HUES6 (cell line): Measurements from ENCODE around the gene SUMF1.

Experiments
- H3K27ac ChIP-seq: 2 replicates; pipeline ENCODE4 v1.7.0; 2013; ENCODE audit warnings: low read depth, mild to moderate bottlenecking, low read length, inconsistent platforms
- H3K27me3 ChIP-seq: 2 replicates; pipeline ENCODE4 v1.6.1; 2013; ENCODE audit warnings: low read length; ENCODE audit not compliant: control insufficient read depth, insufficient read depth
- H3K36me3 ChIP-seq: 2 replicates; pipeline ENCODE4 v1.6.1; 2013; ENCODE audit warnings: low read length; ENCODE audit not compliant: control insufficient read depth, insufficient read depth
- H3K4me1 ChIP-seq: 2 replicates; pipeline ENCODE4 v1.6.1; 2013; ENCODE audit warnings: low read length; ENCODE audit not compliant: control insufficient read depth, insufficient read depth
- H3K4me3 ChIP-seq: 2 replicates; pipeline ENCODE4 v1.5.1; 2013; ENCODE audit warnings: low read depth, low read length
- H3K9ac ChIP-seq: one replicate; pipeline ENCODE4 v1.6.1; 2013; ENCODE audit warnings: mild to moderate bottlenecking, low read length
- H3K9me3 ChIP-seq: 2 replicates; pipeline ENCODE4 v1.6.1; 2013; ENCODE audit warnings: low read depth, low read length; ENCODE audit not compliant: control insufficient read depth, insufficient read depth

SUMF1 gene

GRCh38 chr3:4351872-4352271 lies 115.2 kb downstream of the SUMF1 start:
- H3K36me3 ChIP-seq = no peaks in the 10 kb centered on the region
- H3K4me1 ChIP-seq = no peaks in the 10 kb centered on the region
- no peak overlapping the region for H3K9ac ChIP-seq
- no peaks in the 10 kb centered on the region for H3K9me3 ChIP-seq
- H3K4me3 ChIP-seq = no peak overlapping the region
- H3K27me3 ChIP-seq = no peaks in the 10 kb centered on the region
- no peak overlapping the region for H3K27ac ChIP-seq

DNA sequence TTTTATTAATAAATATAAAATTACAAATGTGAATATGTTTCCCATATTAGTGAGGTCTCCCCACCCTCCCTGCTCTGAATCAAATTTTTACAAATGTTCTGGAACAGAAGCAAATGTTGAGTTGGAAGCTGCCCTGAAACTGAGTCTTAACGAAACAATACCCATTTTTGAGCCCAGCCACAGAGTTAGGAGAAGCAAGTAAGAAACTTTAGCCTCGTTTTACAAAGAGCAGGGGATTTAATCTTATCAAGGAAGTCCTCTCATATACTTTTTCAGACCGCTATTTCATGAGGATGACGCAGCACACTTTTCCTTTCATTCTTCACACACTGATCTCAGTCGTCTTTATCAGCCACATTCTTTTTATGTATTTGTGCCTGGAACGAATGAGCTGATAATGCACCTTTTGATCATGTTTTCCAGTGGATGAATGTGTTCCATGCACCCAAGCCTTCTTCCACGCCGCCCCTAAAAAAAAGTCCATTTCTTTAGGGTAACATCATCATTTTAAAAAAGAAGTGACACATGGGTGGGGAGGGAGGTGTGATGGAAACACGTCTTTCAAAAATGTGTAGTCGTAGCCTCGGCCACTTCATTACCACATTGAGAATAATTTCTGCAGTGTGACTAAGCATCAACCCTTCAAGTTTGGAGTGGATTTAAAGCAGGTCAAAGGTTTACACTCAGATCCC lies 115.8 kb downstream of the SUMF1 start:
- Histone ChIP-seq H3K4me1 (no peaks in the 10 kb centered on the region), H3K36me3 (no peaks in the 10 kb centered on the region), H3K27me3 (no peaks in the 10 kb centered on the region), H3K9me3 (no peaks in the 10 kb centered on the region), H3K9ac (no peak overlapping the region), H3K4me3 (no peak overlapping the region), H3K27ac (no peak overlapping the region)

- Histone ChIP-seq H3K4me3 (no peak overlapping the region), H3K36me3 (no peaks in the 10 kb centered on the region), H3K27ac (no peak overlapping the region), H3K4me1 (no peaks in the 10 kb centered on the region), H3K9me3 (no peaks in the 10 kb centered on the region), H3K9ac (no peak overlapping the region), H3K27me3 (no peaks in the 10 kb centered on the region)
These were observed 116.3 kb downstream of the SUMF1 start for GRCh38 chr3:4350789-4351163.

DNA sequence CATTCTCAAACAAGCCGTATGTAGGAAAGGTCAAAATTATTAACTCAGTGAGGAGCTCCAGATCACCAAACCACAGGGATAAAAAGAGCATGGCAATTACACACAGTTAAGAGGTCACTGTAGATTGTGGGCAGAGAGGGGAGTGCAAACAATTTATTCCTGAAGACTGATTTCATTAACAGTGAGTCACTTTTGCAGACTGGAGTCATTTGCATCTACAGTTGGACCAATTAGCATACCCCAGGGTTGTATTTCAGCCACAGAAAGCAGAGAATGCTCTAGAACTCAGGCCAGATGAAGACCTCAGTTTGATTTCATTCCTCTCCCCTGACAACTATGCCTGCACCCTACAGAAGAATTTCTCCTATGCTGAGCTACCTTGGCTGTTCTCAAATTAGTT lies 123.8 kb downstream of the SUMF1 start:
- Histone ChIP-seq H3K9ac (no peak overlapping the region), H3K27me3 (no peaks in the 10 kb centered on the region), H3K4me3 (no peak overlapping the region), H3K4me1 (no peaks in the 10 kb centered on the region), H3K9me3 (no peaks in the 10 kb centered on the region), H3K36me3 (no peaks in the 10 kb centered on the region), H3K27ac (no peak overlapping the region)

DNA sequence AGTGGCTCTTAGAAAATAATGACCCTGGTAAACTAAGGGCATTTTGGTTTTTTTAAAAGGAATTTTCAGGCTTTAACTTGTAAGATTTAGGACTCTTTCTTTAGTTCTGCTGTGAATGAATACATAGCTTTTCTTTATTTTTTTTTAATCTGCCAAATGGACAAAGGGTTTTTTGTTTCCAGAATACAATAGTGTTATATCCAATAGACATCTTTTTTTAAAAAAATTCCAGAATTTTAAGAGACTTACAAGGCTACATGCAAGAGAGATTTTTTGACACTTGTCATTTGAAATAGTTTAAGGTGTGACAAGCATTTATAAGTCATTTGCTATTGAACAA lies 125.8 kb downstream of the SUMF1 start:
- H3K27me3 ChIP-seq = no peaks in the 10 kb centered on the region
- no peak overlapping the region for H3K27ac ChIP-seq
- no peaks in the 10 kb centered on the region for H3K9me3 ChIP-seq
- peaks cover under 1% of the 10 kb centered on the region; the same call in 1 of the 2 replicates for H3K4me1 ChIP-seq
- no peak overlapping the region for H3K9ac ChIP-seq
- H3K36me3 ChIP-seq = no peaks in the 10 kb centered on the region
- H3K4me3 ChIP-seq = no peak overlapping the region

DNA sequence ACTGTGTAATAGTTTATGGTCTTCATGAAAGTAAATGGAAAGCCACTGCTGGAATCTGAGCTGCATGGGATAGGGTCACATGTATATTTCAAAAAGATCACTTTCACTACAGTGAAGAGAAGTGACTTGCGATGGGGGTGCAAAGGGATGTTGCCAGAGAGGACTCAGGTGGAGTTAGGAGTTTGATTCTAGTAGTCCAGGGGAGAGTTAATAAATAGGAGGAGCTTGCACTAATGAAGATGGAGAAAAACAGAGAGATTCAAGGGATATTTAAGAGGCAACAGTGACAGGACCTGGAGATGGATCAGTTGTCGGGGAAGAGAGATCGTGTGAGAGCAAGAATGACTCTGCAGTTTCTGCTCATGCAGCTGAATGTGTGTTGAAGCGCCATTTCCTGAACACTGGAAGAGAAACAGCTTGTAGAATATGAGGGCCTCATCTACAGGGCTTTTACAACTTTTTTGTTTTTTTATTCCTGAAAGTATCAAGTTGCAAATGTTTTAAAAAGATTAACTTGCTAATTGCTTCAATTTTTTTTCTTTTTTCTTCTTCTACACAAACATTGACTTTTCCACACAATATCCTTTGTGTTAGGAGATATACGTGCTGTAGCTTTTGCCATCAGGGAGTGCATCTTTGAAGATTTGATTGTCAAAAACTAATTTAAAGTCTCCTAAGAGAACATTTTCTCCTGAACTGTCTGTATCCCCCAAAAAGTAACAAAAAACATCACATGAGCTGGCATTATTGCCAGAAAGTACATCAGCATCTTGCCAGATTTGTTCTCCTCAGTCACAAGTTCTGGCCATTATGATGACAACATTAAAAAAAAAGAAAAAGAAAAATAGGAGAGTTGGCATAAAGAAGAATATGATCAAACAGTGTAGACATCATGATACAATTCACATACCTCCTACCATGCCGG lies 126.4 kb downstream of the SUMF1 start:
- no peaks in the 10 kb centered on the region for H3K36me3 ChIP-seq
- H3K4me3 ChIP-seq = no peak overlapping the region
- no peak overlapping the region for H3K9ac ChIP-seq
- no peaks in the 10 kb centered on the region for H3K9me3 ChIP-seq
- peaks cover 4% of the 10 kb centered on the region; the same call in 1 of the 2 replicates for H3K4me1 ChIP-seq
- no peaks in the 10 kb centered on the region for H3K27me3 ChIP-seq
- no peak overlapping the region for H3K27ac ChIP-seq

DNA sequence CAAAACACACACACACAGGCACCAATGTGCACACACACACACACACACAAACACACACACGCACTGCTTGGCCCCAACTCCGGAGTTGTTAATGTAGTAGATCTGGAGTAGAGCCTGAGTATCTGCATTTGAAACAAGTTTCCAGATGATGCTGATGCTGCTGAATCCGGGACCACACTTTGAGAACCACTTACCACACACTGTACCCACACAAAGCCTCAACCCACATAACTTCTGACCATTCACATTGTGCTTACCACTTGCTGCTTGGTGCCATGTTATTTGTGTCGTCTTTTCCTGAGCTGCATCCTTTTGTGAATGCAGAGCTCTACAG lies 127.0 kb downstream of the SUMF1 start:
- no peak overlapping the region for H3K27ac ChIP-seq
- no peaks in the 10 kb centered on the region for H3K27me3 ChIP-seq
- no peaks in the 10 kb centered on the region for H3K36me3 ChIP-seq
- no peaks in the 10 kb centered on the region for H3K9me3 ChIP-seq
- H3K4me3 ChIP-seq = no peak overlapping the region
- no peak overlapping the region for H3K9ac ChIP-seq
- peaks cover 4% of the 10 kb centered on the region; the same call in 1 of the 2 replicates for H3K4me1 ChIP-seq

DNA sequence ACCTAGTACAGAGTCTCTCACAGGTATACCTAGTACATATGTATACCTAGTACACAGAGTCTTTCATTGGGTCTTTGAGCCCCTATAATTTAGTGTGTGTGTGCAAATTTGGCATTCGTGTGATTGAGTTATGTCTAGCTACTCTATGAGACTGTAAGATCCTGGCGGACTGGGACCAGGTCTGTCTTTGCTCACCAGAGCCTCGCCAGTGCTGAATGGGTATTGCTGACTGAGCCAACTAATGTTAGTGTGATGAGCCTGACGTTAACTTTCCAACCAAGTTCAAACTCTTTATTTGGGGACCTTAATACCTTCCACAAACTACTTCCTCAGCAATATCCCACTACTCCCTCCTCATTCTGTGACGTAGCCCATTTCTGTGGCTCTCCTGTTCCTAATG lies 128.3 kb downstream of the SUMF1 start:
- Histone ChIP-seq H3K4me1 (peaks cover 4% of the 10 kb centered on the region; the same call in 1 of the 2 replicates), H3K9ac (no peak overlapping the region), H3K4me3 (no peak overlapping the region), H3K9me3 (no peaks in the 10 kb centered on the region), H3K27me3 (no peaks in the 10 kb centered on the region), H3K27ac (no peak overlapping the region), H3K36me3 (no peaks in the 10 kb centered on the region)

- Histone ChIP-seq H3K4me1 (peaks cover 15% of the 10 kb centered on the region), H3K9me3 (no peaks in the 10 kb centered on the region), H3K36me3 (no peaks in the 10 kb centered on the region), H3K27ac (no peak overlapping the region), H3K27me3 (no peaks in the 10 kb centered on the region), H3K9ac (no peak overlapping the region), H3K4me3 (no peak overlapping the region)
These were observed 130.1 kb downstream of the SUMF1 start for GRCh38 chr3:4336850-4337546.

- Histone ChIP-seq H3K27me3 (no peaks in the 10 kb centered on the region), H3K9ac (no peak overlapping the region), H3K4me3 (no peak overlapping the region), H3K9me3 (no peaks in the 10 kb centered on the region), H3K36me3 (no peaks in the 10 kb centered on the region), H3K27ac (no peak overlapping the region), H3K4me1 (peaks cover 15% of the 10 kb centered on the region)
These were observed 131.1 kb downstream of the SUMF1 start for GRCh38 chr3:4335840-4336562.
